Measurements from ENCODE around the gene ASB6.
"Not testable (repeated sequence)": the region's sequence is repeated elsewhere in the genome, so short reads cannot be mapped to it uniquely, and the experiment has no call there.

ASB6 gene

DNA sequence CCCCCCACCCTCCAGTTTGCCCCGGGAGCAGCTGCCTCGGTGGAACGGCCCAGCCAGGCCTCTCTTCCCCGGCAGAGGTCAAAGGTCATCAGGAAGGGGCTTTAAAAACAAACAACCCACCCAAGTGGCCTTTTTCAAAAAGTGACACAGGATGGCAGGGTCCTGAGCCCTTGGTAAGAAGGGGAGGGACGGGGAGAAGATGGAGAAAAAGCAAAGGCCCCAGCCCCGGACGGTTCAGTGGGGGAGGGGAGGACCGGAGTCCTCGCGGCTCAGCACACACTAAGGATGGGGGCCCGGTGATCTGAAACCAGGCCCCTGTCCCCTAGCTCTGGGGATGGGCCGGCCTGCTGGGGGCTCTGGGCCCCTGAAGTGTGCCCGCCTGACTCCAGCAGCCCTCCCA, 24.6 kb upstream of the ASB6 start:
- no peak for DNase-seq

DNA sequence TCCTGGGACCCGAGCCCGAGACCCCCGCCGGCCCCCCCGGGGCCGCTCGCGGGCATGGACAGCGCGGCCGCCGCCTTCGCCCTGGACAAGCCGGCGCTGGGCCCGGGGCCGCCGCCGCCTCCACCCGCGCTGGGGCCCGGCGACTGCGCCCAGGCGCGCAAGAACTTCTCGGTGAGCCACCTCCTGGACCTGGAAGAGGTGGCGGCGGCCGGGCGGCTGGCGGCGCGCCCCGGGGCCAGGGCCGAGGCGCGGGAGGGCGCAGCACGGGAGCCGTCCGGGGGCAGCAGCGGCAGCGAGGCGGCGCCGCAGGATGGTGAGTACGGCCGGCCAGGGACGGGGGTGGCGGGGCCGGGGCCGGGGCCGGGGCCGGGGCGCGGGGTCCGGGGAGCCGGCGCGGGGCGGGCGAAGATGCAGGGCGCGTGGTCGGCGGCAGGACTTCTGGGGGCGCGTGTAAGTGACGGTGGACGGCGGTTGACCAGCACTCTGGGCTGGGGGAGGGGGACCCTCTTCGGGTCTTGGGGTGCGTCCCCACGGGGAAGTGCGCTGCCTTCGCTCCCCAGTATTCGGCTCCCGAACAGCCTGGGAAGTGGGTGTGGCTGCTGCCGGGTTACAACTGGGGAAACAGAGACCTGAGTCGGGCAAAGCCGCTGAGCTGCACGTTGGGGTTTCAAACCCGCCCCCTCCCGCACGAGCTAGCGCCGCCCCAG, 24.0 kb upstream of the ASB6 start:
- DNase-seq: no peak

GRCh38 chr9:129665389-129665775, 23.4 kb upstream of the ASB6 start, which contains the start of gene PRRX2:
PRRX2 (plus strand) TSS chr9:129665647; CDS start chr9:129665868, 221 bp downstream.
- DNase-seq: no peak

GRCh38 chr9:129664746-129665388, 22.9 kb upstream of the ASB6 start:
- no peak for DNase-seq

DNA sequence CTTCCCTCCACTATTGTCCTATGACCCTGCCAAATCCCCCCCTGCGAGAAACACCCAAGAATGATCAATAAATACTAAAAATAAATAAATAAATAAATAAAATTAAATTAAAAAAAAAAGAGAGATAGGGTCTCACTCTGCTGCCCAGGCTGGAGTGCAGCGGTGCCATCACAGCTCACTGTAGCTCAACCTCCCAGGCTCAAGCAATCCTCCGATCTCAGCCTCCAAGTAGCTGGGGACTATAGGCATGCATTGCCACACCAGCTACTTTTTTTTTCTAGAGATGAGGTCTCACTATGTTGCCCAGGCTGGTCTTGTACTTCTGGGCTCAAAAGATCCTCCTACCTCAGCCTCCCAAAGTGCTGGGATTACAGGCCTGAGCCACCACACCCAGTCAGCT, 20.3 kb upstream of the ASB6 start:
- not testable (repeated sequence) for DNase-seq

GRCh38 chr9:129661029-129661428, 19.1 kb upstream of the ASB6 start:
- DNase-seq: no peak

DNA sequence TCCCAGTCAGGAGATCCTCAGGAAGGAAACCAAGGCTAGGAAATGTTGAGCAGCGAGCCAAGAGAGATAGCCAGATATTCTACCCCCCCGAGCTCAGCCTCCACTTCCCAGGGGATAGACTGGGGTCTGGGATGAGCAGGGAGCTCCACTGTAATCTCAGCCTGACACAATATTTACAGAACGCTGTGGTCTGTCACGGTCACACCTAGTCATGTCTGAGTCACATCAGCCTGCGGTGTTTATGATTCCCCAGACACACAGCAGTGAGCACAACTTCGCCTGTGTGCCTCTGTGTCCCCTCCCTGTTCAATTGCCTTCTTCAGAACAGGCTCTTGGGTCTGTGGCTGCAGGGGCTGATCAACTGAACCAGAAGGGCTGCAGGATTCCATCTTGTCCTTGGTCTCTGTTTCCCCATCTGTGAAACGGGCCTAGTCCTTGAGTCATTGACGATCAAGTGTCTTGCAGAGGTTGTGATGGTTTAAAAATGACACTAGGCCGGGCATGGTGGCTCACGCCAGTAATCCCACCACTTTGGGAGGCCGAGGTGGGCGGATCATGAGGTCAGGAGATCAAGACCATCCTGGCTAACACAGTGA, 14.9 kb upstream of the ASB6 start:
- DNase-seq: peak; percentile 42

GRCh38 chr9:129655696-129656095, 13.7 kb upstream of the ASB6 start:
- DNase-seq: no peak

DNA sequence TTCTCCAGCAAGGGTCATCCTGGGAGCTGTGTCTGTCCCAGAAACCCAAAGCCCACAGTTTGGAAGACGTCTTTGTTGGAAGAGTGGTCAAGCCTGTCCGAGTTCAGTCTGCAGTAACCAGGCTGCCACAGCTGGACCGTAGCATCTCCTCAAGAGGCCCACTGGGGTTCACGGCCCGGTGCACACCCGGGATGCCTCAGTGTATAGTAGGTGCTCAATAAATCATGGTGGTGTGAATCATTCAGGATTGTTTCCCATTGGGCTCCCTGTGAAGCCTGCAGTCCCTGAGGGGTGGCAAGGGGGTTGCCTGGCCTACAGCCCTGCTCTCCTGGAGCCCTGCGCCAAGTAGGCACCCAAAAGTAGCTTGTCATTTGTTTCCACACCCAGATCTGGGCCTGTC, 13.2 kb upstream of the ASB6 start:
- no peak for DNase-seq

DNA sequence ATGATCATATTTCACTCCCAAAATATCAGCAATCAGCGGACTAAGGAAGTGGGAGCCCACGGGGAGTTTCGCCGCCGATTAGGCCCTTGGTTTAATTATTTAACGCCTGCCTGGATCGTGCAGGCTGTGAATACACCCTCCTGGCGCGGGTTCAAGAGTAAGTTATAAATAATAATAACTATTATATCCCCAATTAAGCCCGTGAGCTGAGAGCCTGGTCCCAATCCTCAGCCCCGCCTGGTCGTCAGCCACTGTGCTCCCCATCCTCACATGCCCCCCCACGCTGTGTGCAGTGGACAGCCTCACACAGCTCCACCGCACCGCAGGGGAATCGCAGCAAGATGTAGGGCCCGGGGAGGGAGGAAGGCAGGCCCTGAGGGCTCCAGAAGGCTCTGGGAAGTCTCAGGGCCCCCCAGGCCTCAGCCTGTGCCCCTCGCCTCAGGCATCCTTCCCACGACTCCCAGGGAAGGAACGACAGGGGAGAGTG, 12.6 kb upstream of the ASB6 start:
- DNase-seq: no peak

GRCh38 chr9:129653823-129654553, 12.0 kb upstream of the ASB6 start:
- no peak for DNase-seq

GRCh38 chr9:129650680-129651235, 8.8 kb upstream of the ASB6 start:
- DNase-seq: no peak

- DNase-seq: no peak
These were observed 8.1 kb upstream of the ASB6 start for GRCh38 chr9:129649726-129650679.

DNA sequence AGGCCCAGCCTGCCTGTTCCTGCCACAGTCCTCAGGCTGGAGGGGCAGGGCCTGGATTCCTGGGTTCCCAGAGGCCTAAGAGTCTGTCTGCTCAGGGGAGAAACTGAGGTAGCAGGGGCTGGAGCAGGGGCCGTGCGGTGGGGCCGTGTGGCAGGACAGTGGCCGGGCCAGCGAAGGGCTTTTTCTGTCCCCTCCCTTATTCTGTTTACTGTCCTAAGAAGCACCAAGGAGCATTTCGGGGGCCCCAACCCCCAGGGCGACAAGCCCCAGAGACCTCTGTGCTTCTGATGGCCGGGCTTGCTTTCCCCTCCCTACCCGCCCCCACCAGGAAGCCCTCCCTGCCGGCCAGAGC, 6.8 kb upstream of the ASB6 start:
- no peak for DNase-seq

GRCh38 chr9:129648092-129648763, 6.3 kb upstream of the ASB6 start:
- DNase-seq: no peak

- no peak for DNase-seq
These were observed 5.7 kb upstream of the ASB6 start for GRCh38 chr9:129647635-129648034.

GRCh38 chr9:129646654-129647053, 4.7 kb upstream of the ASB6 start:
- DNase-seq: no peak

DNA sequence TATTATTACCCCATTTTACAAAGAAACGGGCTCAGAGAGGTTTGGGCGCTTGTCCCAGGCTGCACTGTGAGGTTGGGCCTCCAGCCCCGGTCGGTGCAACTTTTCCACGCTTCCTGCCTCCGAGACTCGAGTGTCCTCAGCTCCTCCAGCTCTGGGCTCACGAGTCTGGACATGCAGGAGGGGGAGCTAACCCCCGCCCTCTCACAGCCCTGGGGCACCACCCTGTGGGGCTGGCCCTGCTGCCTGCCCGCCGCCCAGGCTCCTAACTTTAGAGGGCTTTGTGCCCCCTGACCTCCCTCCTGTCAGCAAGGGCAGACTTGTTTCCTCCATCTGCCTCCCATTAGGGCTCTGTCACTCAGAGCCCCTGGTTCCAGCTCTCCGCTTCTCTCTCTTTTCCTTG, 4.3 kb upstream of the ASB6 start:
- DNase-seq: no peak

- DNase-seq: no peak
These were observed 3.0 kb upstream of the ASB6 start for GRCh38 chr9:129644902-129645301.

DNA sequence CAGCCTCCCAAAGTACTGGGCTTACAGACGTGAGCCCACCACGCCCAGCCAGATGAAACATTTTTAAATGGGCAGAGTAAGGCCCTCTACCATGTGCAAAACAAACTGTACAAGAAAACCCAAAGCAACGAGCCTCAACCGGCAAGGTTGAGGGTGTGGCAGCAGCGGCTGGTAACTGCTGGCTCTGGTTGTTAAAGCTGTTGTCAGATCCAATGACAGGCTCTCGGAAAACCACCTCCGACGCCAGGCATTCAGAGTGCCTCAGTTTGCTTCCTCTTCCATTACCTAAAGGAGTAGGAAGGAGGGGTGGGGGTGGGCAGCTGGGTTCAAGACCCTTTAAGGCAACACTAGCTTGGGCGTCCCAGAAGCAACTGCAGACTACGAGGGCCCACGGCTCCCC, 2.4 kb upstream of the ASB6 start:
- no peak for DNase-seq

- no peak for DNase-seq
These were observed 1.8 kb upstream of the ASB6 start for GRCh38 chr9:129643706-129644105.
